ENCODE data around the gene AAK1. TPM values are rescaled to one million over a fixed set of nuclear protein-coding genes. Genes with fewer than 3 reads are reported as not detected.

The AAK1 gene
- total and polyA plus RNA-seq, 2 of the 13 experiments (the other 11 are each of a cell fraction or from before 2014, with no cell fraction given): 9.8 to 10.3 TPM

DNA sequence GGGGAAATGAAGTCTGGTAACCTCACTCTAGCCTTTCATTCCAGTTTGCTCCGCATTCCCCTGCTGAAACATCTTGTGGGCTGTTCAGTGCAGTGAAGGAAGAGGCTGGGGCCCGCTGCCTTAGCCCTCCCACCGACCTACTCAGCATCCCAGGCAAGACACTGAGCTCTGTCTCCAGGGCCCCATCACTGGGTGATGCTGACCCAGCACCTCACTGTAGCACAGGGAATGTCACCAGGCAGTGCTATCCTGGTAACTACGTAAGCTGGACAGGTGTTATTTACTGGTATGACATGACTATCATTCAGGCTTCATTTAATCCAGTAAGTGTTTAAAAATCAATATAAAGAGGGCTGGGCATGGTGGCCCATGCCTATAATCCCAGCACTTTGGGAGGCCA is 105.3 kb downstream of the AAK1 start (continued):
- TF ChIP-seq XRCC5 (optimal IDR thresholded peaks at IDR 0.05; ENCODE audit: low read length) (no peak), BRD4 (CRISPR knock-in tag; IDR thresholded peaks at IDR 0.05) (no peak), AGO2 (optimal IDR thresholded peaks at IDR 0.05; ENCODE audit: low read depth, low read length) (no peak), SRSF9 (IDR thresholded peaks at IDR 0.05; ENCODE audit: borderline replicate concordance, insufficient read depth, low read depth, low read length, poor library complexity, severe bottlenecking) (no peak), ZNF609 (CRISPR knock-in tag; IDR thresholded peaks at IDR 0.05; ENCODE audit: borderline replicate concordance) (no peak), U2AF2 (IDR thresholded peaks at IDR 0.05; ENCODE audit: low read depth, low read length) (no peak), KDM2A (CRISPR knock-in tag; IDR thresholded peaks at IDR 0.05; ENCODE audit: borderline replicate concordance, low read depth) (0 out of 2 replicates have a peak, but pooled peaks have one; percentile 2), FUBP1 (CRISPR knock-in tag; IDR thresholded peaks at IDR 0.05; ENCODE audit: borderline replicate concordance) (no peak)
- TF ChIP-seq, protein P1, sequence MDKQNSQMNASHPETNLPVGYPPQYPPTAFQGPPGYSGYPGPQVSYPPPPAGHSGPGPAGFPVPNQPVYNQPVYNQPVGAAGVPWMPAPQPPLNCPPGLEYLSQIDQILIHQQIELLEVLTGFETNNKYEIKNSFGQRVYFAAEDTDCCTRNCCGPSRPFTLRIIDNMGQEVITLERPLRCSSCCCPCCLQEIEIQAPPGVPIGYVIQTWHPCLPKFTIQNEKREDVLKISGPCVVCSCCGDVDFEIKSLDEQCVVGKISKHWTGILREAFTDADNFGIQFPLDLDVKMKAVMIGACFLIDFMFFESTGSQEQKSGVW (CRISPR knock-in tag; IDR thresholded peaks at IDR 0.05; ENCODE audit: borderline replicate concordance): no peak
